ENCODE measurements around the gene MAP2K3.

Gene MAP2K3

GRCh38 chr17:21275047-21275578, 9.4 kb upstream of the MAP2K3 start:
- H3K27ac ChIP-seq (ENCODE audit: extremely low read depth, low read depth, low read length) = peak overlapping the region; percentile 32; the same call in 1 of the 2 replicates
- ChIA-PET CTCF (interaction anchor here (0.9 to 4.0 kb wide), 4 partner anchors 11 to 241 kb away, joined by 3 to 24 read pairs (median 8); no protein-coding TSS in a partner anchor), POLR2A (interaction anchor here (0.7 to 6.1 kb wide), 7 partner anchors 12 to 176 kb away, joined by 3 to 42 read pairs (median 5); partner anchors contain the start of gene NATD1)

GRCh38 chr17:21275579-21276263, 8.8 kb upstream of the MAP2K3 start:
- CTCF ChIA-PET = interaction anchor here (0.6 to 4.0 kb wide), 7 partner anchors 11 to 240 kb away, joined by 3 to 24 read pairs (median 6); no protein-coding TSS in a partner anchor
- Histone ChIP-seq H3K4me3 (ENCODE audit: low read depth, low read length) (peak overlapping the region; percentile 62), H3K27ac (ENCODE audit: extremely low read depth, low read depth, low read length) (peak overlapping the region; percentile 32; the same call in 1 of the 2 replicates), H3K36me3 (ENCODE audit: control insufficient read depth in 2 of 2, insufficient read depth in 1 of 2, low read length in 2 of 2) (no peaks in the 10 kb centered on the region), H3K4me1 (ENCODE audit: control insufficient read depth, insufficient read depth, low read length) (peaks cover 4% of the 10 kb centered on the region; the same call in 1 of the 2 replicates), H3K9me3 (ENCODE audit: control insufficient read depth, insufficient read depth, low read depth, low read length) (no peaks in the 10 kb centered on the region)
- POLR2A ChIA-PET = interaction anchor here (0.7 to 6.1 kb wide), 8 partner anchors 11 to 181 kb away, joined by 3 to 42 read pairs (median 5); partner anchors contain the start of gene NATD1
- TF ChIP-seq ZNF394 (tag by site-specific recombination; IDR thresholded peaks at IDR 0.05; ENCODE audit: borderline replicate concordance) (peak; percentile 33; the same call in 1 of the 2 replicates), KLF10 (tag by site-specific recombination; IDR thresholded peaks at IDR 0.05) (peak; percentile 69), KLF9 (tag by site-specific recombination; IDR thresholded peaks at IDR 0.05; ENCODE audit: low read depth) (peak; percentile 100), KLF1 (tag by site-specific recombination; IDR thresholded peaks at IDR 0.05) (peak; percentile 93), SP7 (tag by site-specific recombination; IDR thresholded peaks at IDR 0.05) (peak; percentile 35; the same call in 1 of the 2 replicates), KLF7 (tag by site-specific recombination; IDR thresholded peaks at IDR 0.05; ENCODE audit: borderline replicate concordance) (peak; percentile 32; the same call in 1 of the 2 replicates), PATZ1 (tag by site-specific recombination; IDR thresholded peaks at IDR 0.05) (peak; percentile 53), ZNF707 (tag by site-specific recombination; IDR thresholded peaks at IDR 0.05) (peak; percentile 94), CTCF (tag by site-specific recombination; IDR thresholded peaks at IDR 0.05) (peak; percentile 35; the same call in 1 of the 2 replicates), ZNF704 (tag by site-specific recombination; IDR thresholded peaks at IDR 0.05) (no peak), EGR2 (tag by site-specific recombination; IDR thresholded peaks at IDR 0.05; ENCODE audit: low read depth) (peak; percentile 39; the same call in 1 of the 2 replicates), ZBTB8A (tag by site-specific recombination; IDR thresholded peaks at IDR 0.05) (peak; percentile 54; the same call in 1 of the 2 replicates), HIC1 (tag by site-specific recombination; IDR thresholded peaks at IDR 0.05) (peak; percentile 72; the same call in 1 of the 2 replicates), GLIS1 (tag by site-specific recombination; IDR thresholded peaks at IDR 0.05) (peak; percentile 37; the same call in 1 of the 2 replicates), ZNF560 (tag by site-specific recombination; IDR thresholded peaks at IDR 0.05; ENCODE audit: borderline replicate concordance) (no peak), ZBTB26 (tag by site-specific recombination; optimal IDR thresholded peaks at IDR 0.05) (peak; percentile 81), MYNN (tag by site-specific recombination; IDR thresholded peaks at IDR 0.05; ENCODE audit: borderline replicate concordance) (no peak), KLF8 (tag by site-specific recombination; IDR thresholded peaks at IDR 0.05) (no peak), SP3 (tag by site-specific recombination; IDR thresholded peaks at IDR 0.05) (peak; percentile 86), ZXDB (tag by site-specific recombination; IDR thresholded peaks at IDR 0.05) (peak; percentile 68)

More at GRCh38 chr17:21275047-21275578, 9.4 kb upstream of the MAP2K3 start:
- no peaks in the 10 kb centered on the region for H3K9me3 ChIP-seq (ENCODE audit: control insufficient read depth, insufficient read depth, low read depth, low read length)
- peak overlapping the region; percentile 62 for H3K4me3 ChIP-seq (ENCODE audit: low read depth, low read length)
- peaks cover 4% of the 10 kb centered on the region; the same call in 1 of the 2 replicates for H3K4me1 ChIP-seq (ENCODE audit: control insufficient read depth, insufficient read depth, low read length)
- TF ChIP-seq ZNF843 (tag by site-specific recombination; IDR thresholded peaks at IDR 0.05) (no peak), ZNF394 (tag by site-specific recombination; IDR thresholded peaks at IDR 0.05; ENCODE audit: borderline replicate concordance) (peak; percentile 42; the same call in 1 of the 2 replicates), ZNF777 (tag by site-specific recombination; IDR thresholded peaks at IDR 0.05; ENCODE audit: borderline replicate concordance) (0 out of 2 replicates have a peak, but pooled peaks have one; percentile 21), YY1 (tag by site-specific recombination; IDR thresholded peaks at IDR 0.05) (0 out of 2 replicates have a peak, but pooled peaks have one; percentile 10), ZNF211 (tag by site-specific recombination; IDR thresholded peaks at IDR 0.05; ENCODE audit: low read depth) (no peak), HOXD13 (CRISPR knock-in tag; IDR thresholded peaks at IDR 0.05; ENCODE audit: borderline replicate concordance) (no peak), ZBTB20 (tag by site-specific recombination; IDR thresholded peaks at IDR 0.05) (peak; percentile 63), GLIS1 (tag by site-specific recombination; IDR thresholded peaks at IDR 0.05) (peak; percentile 33), ZNF391 (tag by site-specific recombination; IDR thresholded peaks at IDR 0.05; ENCODE audit: borderline replicate concordance, low read depth) (peak; percentile 47; the same call in 1 of the 2 replicates)
- H3K36me3 ChIP-seq (ENCODE audit: control insufficient read depth in 2 of 2, insufficient read depth in 1 of 2, low read length in 2 of 2) = no peaks in the 10 kb centered on the region

All from HEK293 (cell line).